ENCODE data around the gene DUS1L.

DNA sequence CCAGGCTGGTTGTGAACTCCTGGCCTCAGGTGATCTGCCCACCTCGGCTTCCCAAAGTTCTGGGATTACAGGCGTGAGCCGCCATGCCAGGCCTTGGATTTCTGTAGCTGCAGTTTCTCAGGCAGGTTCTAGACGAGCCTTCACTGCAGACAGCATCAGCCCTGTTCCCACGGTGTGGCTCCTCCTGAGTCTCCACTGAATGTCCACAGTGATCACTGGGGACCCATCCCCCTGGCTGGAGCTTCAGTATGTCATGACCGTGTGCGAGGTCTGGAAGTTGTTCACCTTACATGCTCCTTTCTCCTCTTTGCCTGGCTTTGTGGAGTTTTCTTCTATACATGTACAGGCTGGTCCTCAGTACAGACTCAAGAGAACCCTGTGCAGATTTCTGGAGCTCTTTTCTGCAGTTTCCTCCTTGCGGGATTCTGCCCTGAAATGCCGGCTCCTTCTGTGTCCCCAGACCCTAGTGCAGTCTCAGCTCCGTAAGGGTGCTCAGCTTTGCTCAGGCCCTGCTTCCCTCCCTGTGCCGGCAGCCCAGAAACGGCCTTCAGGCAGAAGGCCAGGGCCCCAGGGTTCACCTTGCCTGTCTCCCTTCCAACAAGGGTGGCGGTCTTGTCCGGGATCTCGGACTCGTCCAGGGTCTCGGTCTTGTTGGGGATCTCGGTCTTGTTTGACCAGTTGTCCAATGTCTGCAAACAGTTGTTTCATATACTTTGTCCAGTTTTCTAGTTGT is 46.7 kb upstream of the DUS1L start:
- no peak for TF ChIP-seq EZH2 (IDR thresholded peaks at IDR 0.05; ENCODE audit: borderline replicate concordance, low read depth, low read length, severe bottlenecking)
- TF ChIP-seq, protein P1, sequence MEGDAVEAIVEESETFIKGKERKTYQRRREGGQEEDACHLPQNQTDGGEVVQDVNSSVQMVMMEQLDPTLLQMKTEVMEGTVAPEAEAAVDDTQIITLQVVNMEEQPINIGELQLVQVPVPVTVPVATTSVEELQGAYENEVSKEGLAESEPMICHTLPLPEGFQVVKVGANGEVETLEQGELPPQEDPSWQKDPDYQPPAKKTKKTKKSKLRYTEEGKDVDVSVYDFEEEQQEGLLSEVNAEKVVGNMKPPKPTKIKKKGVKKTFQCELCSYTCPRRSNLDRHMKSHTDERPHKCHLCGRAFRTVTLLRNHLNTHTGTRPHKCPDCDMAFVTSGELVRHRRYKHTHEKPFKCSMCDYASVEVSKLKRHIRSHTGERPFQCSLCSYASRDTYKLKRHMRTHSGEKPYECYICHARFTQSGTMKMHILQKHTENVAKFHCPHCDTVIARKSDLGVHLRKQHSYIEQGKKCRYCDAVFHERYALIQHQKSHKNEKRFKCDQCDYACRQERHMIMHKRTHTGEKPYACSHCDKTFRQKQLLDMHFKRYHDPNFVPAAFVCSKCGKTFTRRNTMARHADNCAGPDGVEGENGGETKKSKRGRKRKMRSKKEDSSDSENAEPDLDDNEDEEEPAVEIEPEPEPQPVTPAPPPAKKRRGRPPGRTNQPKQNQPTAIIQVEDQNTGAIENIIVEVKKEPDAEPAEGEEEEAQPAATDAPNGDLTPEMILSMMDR (IDR thresholded peaks at IDR 0.05; ENCODE audit: borderline replicate concordance, extremely low read depth, low read length, poor library complexity, severe bottlenecking), result no peak

Data from DND-41 (cell line).